Chondrocyte (in vitro differentiated cells): ENCODE measurements around the gene A2M. TPM values are rescaled to one million over a fixed set of nuclear protein-coding genes. Genes with fewer than 3 reads are reported as not detected.

Source experiments
- DNase-seq: peaks from one replicate; pipeline ENCODE4 v3.0.0; 2021; ENCODE audit warnings: mixed read lengths, low spot score
- H3K27ac Mint-ChIP-seq: one replicate; pipeline ENCODE4 v1.8.0; 2021; ENCODE audit warnings: mild to moderate bottlenecking, moderate library complexity, mixed read lengths; ENCODE audit not compliant: unreplicated experiment
- H3K27me3 Mint-ChIP-seq: 2 replicates; pipeline ENCODE4 v1.8.0; 2021; ENCODE audit warnings: low read depth, mixed read lengths
- H3K36me3 Mint-ChIP-seq: 2 replicates; pipeline ENCODE4 v1.8.0; 2021; ENCODE audit warnings: low read depth, mixed read lengths
- H3K4me1 Mint-ChIP-seq: 2 replicates; pipeline ENCODE4 v1.8.0; 2021; ENCODE audit warnings: low read depth, mild to moderate bottlenecking, mixed read lengths
- H3K4me3 Mint-ChIP-seq: one replicate; pipeline ENCODE4 v1.8.0; 2021; ENCODE audit warnings: mild to moderate bottlenecking, moderate library complexity, mixed read lengths; ENCODE audit not compliant: unreplicated experiment
- H3K9me3 Mint-ChIP-seq: 2 replicates; pipeline ENCODE4 v1.8.0; 2021; ENCODE audit warnings: low read depth, mixed read lengths
- CTCF ChIP-seq: fragments of 200-600 bp; sonication (generic); IDR thresholded peaks from 2 replicates; pipeline ENCODE4 v1.5.0; 2021; ENCODE audit warnings: antibody characterized with exemption, mild to moderate bottlenecking, moderate library complexity
- total RNA-seq: library from RNA; stranded (reverse); gene quantifications from 3 replicates; pipeline ENCODE4 v1.2.1, GENCODE V29; 2021

The A2M gene
- total RNA-seq, 1 donor from 2014 or later, result 40.8 TPM

GRCh38 chr12:9112076-9112853, 3.5 kb downstream of the A2M start:
- no peak for TF ChIP-seq CTCF
- H3K27me3 Mint-ChIP-seq, result no peaks in the 10 kb centered on the region

GRCh38 chr12:9111525-9111924, 4.2 kb downstream of the A2M start:
- no peaks in the 10 kb centered on the region for H3K27me3 Mint-ChIP-seq
- no peak overlapping the region for H3K27ac Mint-ChIP-seq
- no peaks in the 10 kb centered on the region for H3K9me3 Mint-ChIP-seq
- H3K36me3 Mint-ChIP-seq, result no peaks in the 10 kb centered on the region
- no peak overlapping the region for H3K4me3 Mint-ChIP-seq
- TF ChIP-seq CTCF, result no peak
- DNase-seq, result no peak
- peaks cover 14% of the 10 kb centered on the region for H3K4me1 Mint-ChIP-seq

More at GRCh38 chr12:9112076-9112853, 3.5 kb downstream of the A2M start:
- Mint-ChIP-seq H3K36me3 (no peaks in the 10 kb centered on the region), H3K9me3 (no peaks in the 10 kb centered on the region), H3K4me3 (no peak overlapping the region), H3K27ac (no peak overlapping the region), H3K4me1 (peaks cover 17% of the 10 kb centered on the region)
- no peak for DNase-seq

GRCh38 chr12:9109737-9110491, 5.8 kb downstream of the A2M start:
- Mint-ChIP-seq H3K27ac (no peak overlapping the region), H3K9me3 (no peaks in the 10 kb centered on the region), H3K36me3 (no peaks in the 10 kb centered on the region), H3K27me3 (no peaks in the 10 kb centered on the region), H3K4me1 (no peaks in the 10 kb centered on the region), H3K4me3 (no peak overlapping the region)
- no peak for DNase-seq
- TF ChIP-seq CTCF, result no peak

- no peaks in the 10 kb centered on the region for H3K9me3 Mint-ChIP-seq
- no peak overlapping the region for H3K4me3 Mint-ChIP-seq
- no peaks in the 10 kb centered on the region for H3K36me3 Mint-ChIP-seq
- DNase-seq, result no peak
- H3K27ac Mint-ChIP-seq, result no peak overlapping the region
- H3K27me3 Mint-ChIP-seq, result no peaks in the 10 kb centered on the region
- TF ChIP-seq CTCF, result no peak
- no peaks in the 10 kb centered on the region for H3K4me1 Mint-ChIP-seq
These were observed 6.6 kb downstream of the A2M start for GRCh38 chr12:9109213-9109522.

- no peaks in the 10 kb centered on the region for H3K4me1 Mint-ChIP-seq
- no peaks in the 10 kb centered on the region for H3K9me3 Mint-ChIP-seq
- H3K36me3 Mint-ChIP-seq, result no peaks in the 10 kb centered on the region
- no peak for TF ChIP-seq CTCF
- no peaks in the 10 kb centered on the region for H3K27me3 Mint-ChIP-seq
- H3K27ac Mint-ChIP-seq, result no peak overlapping the region
- no peak for DNase-seq
- H3K4me3 Mint-ChIP-seq, result no peak overlapping the region
These were observed 7.1 kb downstream of the A2M start for GRCh38 chr12:9108504-9109212.
